GM03348 (cell line): ENCODE results near the gene GEMIN7.

Source experiments
- DNase-seq: peaks from one replicate; pipeline ENCODE4 v3.0.0; 2012; ENCODE audit warnings: low spot score

Gene GEMIN7

GRCh38 chr19:45130236-45130635, 51.2 kb downstream of the GEMIN7 start:
- no peak for DNase-seq

- no peak for DNase-seq
Measured at GRCh38 chr19:45130888-45131615, 52.0 kb downstream of the GEMIN7 start.

- no peak for DNase-seq
Measured at GRCh38 chr19:45133661-45134060, 54.6 kb downstream of the GEMIN7 start.

GRCh38 chr19:45135176-45135885, 56.3 kb downstream of the GEMIN7 start:
- no peak for DNase-seq

GRCh38 chr19:45136507-45137178, 57.6 kb downstream of the GEMIN7 start:
- DNase-seq = no peak

GRCh38 chr19:45137179-45137761, 58.2 kb downstream of the GEMIN7 start:
- no peak for DNase-seq

- DNase-seq = no peak
Measured at GRCh38 chr19:45138303-45138751, 59.3 kb downstream of the GEMIN7 start.

GRCh38 chr19:45139286-45140143, 60.5 kb downstream of the GEMIN7 start:
- no peak for DNase-seq

GRCh38 chr19:45140144-45140503, 61.1 kb downstream of the GEMIN7 start:
- no peak for DNase-seq

- no peak for DNase-seq
Measured at GRCh38 chr19:45140533-45140932, 61.5 kb downstream of the GEMIN7 start.
